ENCODE measurements around the gene NFKB2.

NFKB2 gene

GRCh38 chr10:102395400-102396316, at the start of gene NFKB2:
TSS of gene NFKB2 (plus strand) at chr10:102395705. CDS start at chr10:102395960, 255 bp downstream.
- FAIRE-seq = no peak
- TF ChIP-seq POLR2A (IDR thresholded peaks at IDR 0.05; ENCODE audit: low read depth, low read length) = peak; percentile 59; the same call in 1 of the 2 replicates
- DNase-seq (ENCODE audit: insufficient read length, low spot score) = peak; percentile 79

GRCh38 chr10:102347236-102347828, 48.2 kb upstream of the NFKB2 start:
- no peak for DNase-seq (ENCODE audit: insufficient read length, low spot score)
- TF ChIP-seq POLR2A (IDR thresholded peaks at IDR 0.05; ENCODE audit: low read depth, low read length) = no peak
- FAIRE-seq = no peak

- TF ChIP-seq POLR2A (IDR thresholded peaks at IDR 0.05; ENCODE audit: low read depth, low read length) = no peak
- FAIRE-seq (no peak), DNase-seq (ENCODE audit: insufficient read length, low spot score) (peak; percentile 39)
Measured at GRCh38 chr10:102352066-102352715, 43.3 kb upstream of the NFKB2 start.

- no peak for TF ChIP-seq POLR2A (IDR thresholded peaks at IDR 0.05; ENCODE audit: low read depth, low read length)
- no peak for FAIRE-seq
- DNase-seq (ENCODE audit: insufficient read length, low spot score) = no peak
Measured at GRCh38 chr10:102354451-102354850, 41.1 kb upstream of the NFKB2 start.

- TF ChIP-seq POLR2A (IDR thresholded peaks at IDR 0.05; ENCODE audit: low read depth, low read length) = no peak
- FAIRE-seq (no peak), DNase-seq (ENCODE audit: insufficient read length, low spot score) (no peak)
Measured at GRCh38 chr10:102358712-102359382, 36.7 kb upstream of the NFKB2 start.

- no peak for FAIRE-seq
- DNase-seq (ENCODE audit: insufficient read length, low spot score) = no peak
- no peak for TF ChIP-seq POLR2A (IDR thresholded peaks at IDR 0.05; ENCODE audit: low read depth, low read length)
Measured at GRCh38 chr10:102367441-102367840, 28.1 kb upstream of the NFKB2 start.

GRCh38 chr10:102368077-102368476, 27.4 kb upstream of the NFKB2 start:
- DNase-seq (ENCODE audit: insufficient read length, low spot score) (peak; percentile 41), FAIRE-seq (no peak)
- TF ChIP-seq POLR2A (IDR thresholded peaks at IDR 0.05; ENCODE audit: low read depth, low read length) = no peak

GRCh38 chr10:102371295-102371694, 24.2 kb upstream of the NFKB2 start:
- FAIRE-seq (no peak), DNase-seq (ENCODE audit: insufficient read length, low spot score) (no peak)
- no peak for TF ChIP-seq POLR2A (IDR thresholded peaks at IDR 0.05; ENCODE audit: low read depth, low read length)

GRCh38 chr10:102375250-102375649, 20.3 kb upstream of the NFKB2 start:
- no peak for FAIRE-seq
- no peak for TF ChIP-seq POLR2A (IDR thresholded peaks at IDR 0.05; ENCODE audit: low read depth, low read length)
- DNase-seq (ENCODE audit: insufficient read length, low spot score) = no peak

- no peak for DNase-seq (ENCODE audit: insufficient read length, low spot score)
- TF ChIP-seq POLR2A (IDR thresholded peaks at IDR 0.05; ENCODE audit: low read depth, low read length) = no peak
- no peak for FAIRE-seq
Measured at GRCh38 chr10:102375867-102376266, 19.6 kb upstream of the NFKB2 start.

- DNase-seq (ENCODE audit: insufficient read length, low spot score) = no peak
- no peak for FAIRE-seq
- no peak for TF ChIP-seq POLR2A (IDR thresholded peaks at IDR 0.05; ENCODE audit: low read depth, low read length)
Measured at GRCh38 chr10:102376901-102377300, 18.6 kb upstream of the NFKB2 start.

GRCh38 chr10:102379383-102379782, 16.1 kb upstream of the NFKB2 start:
- no peak for FAIRE-seq
- DNase-seq (ENCODE audit: insufficient read length, low spot score) = no peak
- TF ChIP-seq POLR2A (IDR thresholded peaks at IDR 0.05; ENCODE audit: low read depth, low read length) = no peak

GRCh38 chr10:102381983-102382382, 13.5 kb upstream of the NFKB2 start:
- no peak for DNase-seq (ENCODE audit: insufficient read length, low spot score)
- TF ChIP-seq POLR2A (IDR thresholded peaks at IDR 0.05; ENCODE audit: low read depth, low read length) = no peak
- no peak for FAIRE-seq

- DNase-seq (ENCODE audit: insufficient read length, low spot score) (no peak), FAIRE-seq (no peak)
- no peak for TF ChIP-seq POLR2A (IDR thresholded peaks at IDR 0.05; ENCODE audit: low read depth, low read length)
Measured at GRCh38 chr10:102382871-102383270, 12.6 kb upstream of the NFKB2 start.
